HG03108 (cell line): ENCODE results near the gene GMNC.

ENCODE experiments used
- ATAC-seq: cut with Tn5 transposase; IDR thresholded peaks from one replicate; pipeline ENCODE4 v1.9.1; 2021; ENCODE audit warnings: moderate library complexity; ENCODE audit not compliant: unreplicated experiment

Gene GMNC

GRCh38 chr3:190853464-190853863 is 9.0 kb downstream of the GMNC start:
- no peak for ATAC-seq

DNA sequence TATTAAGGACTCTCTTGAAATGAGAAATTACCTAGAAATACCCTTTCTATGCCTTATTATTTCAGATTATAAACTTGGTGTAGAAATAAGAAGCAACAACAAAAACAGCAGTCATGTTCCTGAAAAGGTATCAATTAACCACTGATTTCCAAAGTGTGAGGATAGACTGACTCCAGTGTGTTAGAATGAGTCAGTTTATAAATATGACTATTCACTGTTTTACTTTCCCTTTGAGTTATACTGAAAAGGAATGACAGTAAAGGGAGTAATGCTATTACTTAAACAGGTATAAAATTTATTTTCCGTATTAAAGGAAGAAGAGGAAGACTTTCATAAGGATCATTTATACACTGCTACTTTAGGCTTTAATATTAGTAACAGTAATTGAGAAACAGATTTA is 12.9 kb downstream of the GMNC start:
- no peak for ATAC-seq

- no peak for ATAC-seq
These were observed 13.6 kb downstream of the GMNC start for GRCh38 chr3:190848870-190849269.

DNA sequence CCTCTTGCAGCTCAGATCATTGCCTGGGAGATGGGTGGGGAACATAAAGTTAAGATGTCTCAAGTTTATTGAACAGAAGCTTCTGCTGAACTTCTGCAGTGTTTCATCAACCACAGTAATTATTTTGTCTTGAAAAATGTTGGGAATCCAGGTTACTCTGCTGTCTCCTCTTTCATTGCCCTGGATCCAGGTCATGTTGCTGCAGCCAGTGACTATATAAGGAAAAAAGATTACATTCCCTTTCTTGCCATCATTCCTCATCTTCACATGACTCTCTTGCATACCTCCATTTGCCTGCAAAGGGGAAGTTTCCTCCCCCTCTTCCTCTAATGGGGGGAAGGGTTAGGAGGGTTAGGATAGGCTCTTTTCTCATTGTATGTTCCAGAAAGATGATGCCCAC is 15.1 kb downstream of the GMNC start:
- ATAC-seq: no peak

- ATAC-seq: no peak
These were observed 22.3 kb downstream of the GMNC start for GRCh38 chr3:190840146-190840545.

- no peak for ATAC-seq
These were observed 31.3 kb downstream of the GMNC start for GRCh38 chr3:190831225-190831624.

- ATAC-seq: no peak
These were observed 32.5 kb downstream of the GMNC start for GRCh38 chr3:190830031-190830430.

DNA sequence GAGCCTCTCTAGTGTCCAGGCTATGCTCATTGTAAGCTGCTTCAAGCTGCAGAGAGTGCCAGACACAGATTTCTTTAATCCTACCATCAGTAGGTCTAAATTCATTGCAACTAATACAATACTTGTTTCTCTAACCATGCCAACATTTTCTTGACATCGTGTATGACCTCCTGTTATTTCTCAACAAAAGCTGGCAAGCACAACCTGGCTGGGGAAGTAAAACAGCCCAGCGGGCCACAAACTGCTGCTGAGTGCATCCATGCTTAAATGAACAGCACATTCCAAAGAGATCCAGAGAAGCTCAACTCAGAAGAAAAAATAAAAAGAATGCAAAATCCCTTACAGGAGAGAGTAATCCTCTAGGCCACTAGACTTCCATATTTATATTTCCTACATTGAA is 36.5 kb downstream of the GMNC start:
- ATAC-seq: no peak

GRCh38 chr3:190825386-190826016 is 37.0 kb downstream of the GMNC start:
- no peak for ATAC-seq

DNA sequence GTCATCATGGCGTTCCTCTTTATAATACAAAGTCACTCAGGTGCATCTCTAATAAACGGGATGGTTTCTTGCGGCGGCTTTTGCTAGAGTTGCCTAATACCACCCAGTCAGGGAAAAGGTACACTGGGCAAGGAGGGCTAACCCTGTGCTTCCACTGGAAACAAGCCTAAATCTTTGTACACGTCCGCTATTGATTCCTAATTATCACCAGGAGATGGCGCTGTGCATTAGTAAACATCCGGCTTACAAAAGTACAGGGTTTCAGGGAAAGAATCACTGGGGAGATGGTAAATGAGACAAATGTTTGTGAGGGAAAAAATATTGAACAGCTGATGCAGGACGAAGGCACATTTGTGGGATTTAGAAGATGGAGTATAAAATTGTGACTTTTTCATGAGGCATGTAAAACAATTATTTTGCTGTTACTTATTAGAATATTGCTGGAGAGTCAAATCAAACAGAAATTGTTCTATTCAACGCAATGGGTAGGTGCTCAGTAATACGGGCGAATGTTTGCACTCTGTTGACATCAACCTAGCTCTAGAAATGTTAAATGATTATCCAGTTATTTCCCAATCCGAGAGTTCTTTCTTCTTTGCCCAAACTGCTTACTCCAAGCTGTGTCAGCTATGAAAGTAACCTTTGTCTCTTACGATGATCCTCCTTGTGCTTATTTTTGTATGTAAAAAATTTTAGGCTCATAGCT is 50.6 kb downstream of the GMNC start:
- ATAC-seq: no peak

DNA sequence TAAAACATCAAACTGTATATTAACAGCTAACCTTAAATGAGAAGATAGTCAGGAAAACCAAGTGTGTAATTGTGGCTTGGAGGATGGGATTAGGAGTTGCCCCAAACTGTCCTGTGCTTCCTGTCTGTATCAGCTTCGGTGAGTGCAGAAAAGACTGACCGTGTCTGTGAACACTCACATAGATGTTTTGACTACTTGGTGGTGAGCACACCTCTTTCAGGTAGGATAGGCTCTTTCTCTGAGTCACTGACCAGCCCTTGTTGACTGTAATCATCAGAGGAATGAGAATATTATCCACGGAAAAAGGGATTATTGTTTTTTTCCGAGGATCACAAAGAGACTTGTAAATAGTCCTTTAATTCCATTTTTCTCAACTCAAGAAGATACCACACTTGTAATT is 51.5 kb downstream of the GMNC start:
- ATAC-seq: no peak

GRCh38 chr3:190809351-190809750 is 53.1 kb downstream of the GMNC start:
- ATAC-seq: no peak

GRCh38 chr3:190807719-190808375 is 54.6 kb downstream of the GMNC start:
- ATAC-seq: no peak
